GM10266 (cell line): ENCODE data around the gene MCC.

Experiments
- DNase-seq: peaks from one replicate; pipeline ENCODE4 v3.0.0; 2012; ENCODE audit errors: extremely low spot score
- CTCF ChIP-seq: IDR thresholded peaks from 2 replicates; pipeline ENCODE4 v1.5.1; 2012; ENCODE audit warnings: mild to moderate bottlenecking, low read depth; ENCODE audit not compliant: control insufficient read depth, insufficient read depth; ENCODE audit errors: missing control alignments

MCC gene

GRCh38 chr5:113202746-113203716 is 285.2 kb downstream of the MCC start:
- DNase-seq: no peak
- no peak for TF ChIP-seq CTCF

GRCh38 chr5:113202287-113202686 is 286.0 kb downstream of the MCC start:
- DNase-seq: no peak
- TF ChIP-seq CTCF: no peak

GRCh38 chr5:113201715-113202114 is 286.5 kb downstream of the MCC start:
- no peak for DNase-seq
- no peak for TF ChIP-seq CTCF

- no peak for DNase-seq
- TF ChIP-seq CTCF: no peak
These were observed 288.9 kb downstream of the MCC start for GRCh38 chr5:113199122-113199905.

GRCh38 chr5:113197456-113198200 is 290.6 kb downstream of the MCC start:
- TF ChIP-seq CTCF: no peak
- DNase-seq: no peak

- no peak for TF ChIP-seq CTCF
- DNase-seq: no peak
These were observed 292.5 kb downstream of the MCC start for GRCh38 chr5:113195771-113196170.

- no peak for TF ChIP-seq CTCF
- DNase-seq: no peak
These were observed 293.0 kb downstream of the MCC start for GRCh38 chr5:113195251-113195650.
